H1 (cell line): ENCODE results near the gene PRRT1B. TPM values are rescaled to one million over a fixed set of nuclear protein-coding genes. Genes with fewer than 3 reads are reported as not detected.

Experiments
- CTCF ChIA-PET: fragments of 300-600 bp; sonication (Branson Sonifier 250); formaldehyde crosslinking; loops from one replicate; lab custom pipeline; 2021; ENCODE audit not compliant: partially characterized antibody; lab: Charles Lee
- POLR2A ChIA-PET: fragments of 300-600 bp; sonication (Branson Sonifier 250); formaldehyde crosslinking; loops from one replicate; lab custom pipeline; 2021; ENCODE audit warnings: inconsistent platforms; ENCODE audit not compliant: partially characterized antibody; lab: Charles Lee
- DNase-seq, 2 experiments: peaks; one replicate each; pipeline versions ENCODE4 v3.0.0 to v3.0.0-alpha.2; 2010 to 2022; ENCODE audit warnings: low spot score in 2 of 2, low read depth in 1 of 2, mixed read lengths in 1 of 2
- FAIRE-seq: peaks from 2 replicates; lab custom pipeline; 2011; peaks lifted over from hg19 to GRCh38; lab: Jason Lieb, UNC
- H2AFZ ChIP-seq: 2 replicates; pipeline ENCODE4 v1.8.1; 2012; ENCODE audit warnings: low read length, inconsistent platforms
- H2AK5ac ChIP-seq: 2 replicates; pipeline ENCODE4 v1.6.1; 2013; ENCODE audit warnings: low read depth, low read length
- H2BK120ac ChIP-seq: replicated peaks from 2 replicates; pipeline ENCODE3; 2013; ENCODE audit warnings: low read depth, low read length, inconsistent platforms
- H2BK12ac ChIP-seq: 2 replicates; pipeline ENCODE4 v1.6.1; 2013; ENCODE audit warnings: low read depth, low read length
- H2BK15ac ChIP-seq: 2 replicates; pipeline ENCODE4 v1.6.1; 2013; ENCODE audit warnings: low read length
- H2BK20ac ChIP-seq: 2 replicates; pipeline ENCODE4 v1.6.1; 2013; ENCODE audit warnings: low read length
- H2BK5ac ChIP-seq: 2 replicates; pipeline ENCODE4 v1.6.1; 2013; ENCODE audit warnings: low read depth, low read length
- H3K14ac ChIP-seq: 2 replicates; pipeline ENCODE4 v1.6.1; 2013; ENCODE audit warnings: inconsistent platforms; ENCODE audit not compliant: insufficient read length
- H3K18ac ChIP-seq: 2 replicates; pipeline ENCODE4 v1.6.1; 2013; ENCODE audit warnings: low read length; ENCODE audit errors: extremely low read depth
- H3K23ac ChIP-seq: 2 replicates; pipeline ENCODE4 v1.6.1; 2013; ENCODE audit warnings: inconsistent platforms; ENCODE audit not compliant: insufficient read length
- H3K23me2 ChIP-seq: 2 replicates; pipeline ENCODE4 v1.6.1; 2013; ENCODE audit warnings: low read depth, low read length
- H3K27ac ChIP-seq: 2 replicates; pipeline ENCODE4 v1.6.1; 2011; ENCODE audit warnings: low read depth, low read length, inconsistent platforms
- H3K27me3 ChIP-seq, 4 experiments: replicated peaks in 1 of 4; 1 replicate in 1 of 4; 2 replicates in 3 of 4; pipeline versions ENCODE4 v1.6.1 to v1.8.1; 2011 to 2013; ENCODE audit warnings: low read length in 3 of 4, mild to moderate bottlenecking in 3 of 4, inconsistent platforms in 2 of 4, mixed read lengths in 2 of 4, moderate library complexity in 1 of 4; ENCODE audit not compliant: control insufficient read depth in 3 of 4, insufficient read depth in 3 of 4; ENCODE audit errors: extremely low read depth in 1 of 4
- H3K36me3 ChIP-seq, 4 experiments: 2 replicates each; pipeline versions ENCODE4 v1.6.1 to v1.8.1; 2011 to 2013; ENCODE audit warnings: mild to moderate bottlenecking in 4 of 4, low read length in 3 of 4, moderate library complexity in 2 of 4, control low read depth in 1 of 4, inconsistent platforms in 1 of 4; ENCODE audit not compliant: insufficient read depth in 4 of 4, control insufficient read depth in 2 of 4
- H3K4ac ChIP-seq: replicated peaks from 2 replicates; pipeline ENCODE3; 2013; ENCODE audit warnings: low read length, low read depth, mixed read lengths, inconsistent platforms; ENCODE audit not compliant: insufficient read length
- H3K4me1 ChIP-seq, 4 experiments: replicated peaks in 1 of 4; 1 replicate in 1 of 4; 2 replicates in 3 of 4; pipeline versions ENCODE4 v1.6.1 to v1.8.1; 2011 to 2013; ENCODE audit warnings: low read length in 3 of 4, inconsistent platforms in 2 of 4, mixed read lengths in 1 of 4; ENCODE audit not compliant: insufficient read depth in 4 of 4, control insufficient read depth in 3 of 4
- H3K4me2 ChIP-seq, 2 experiments: 2 replicates each; pipeline versions ENCODE4 v1.6.1 to v1.8.1; 2011 to 2013; ENCODE audit warnings: low read depth in 2 of 2, low read length in 2 of 2, control low read depth in 1 of 2, inconsistent platforms in 1 of 2, mild to moderate bottlenecking in 1 of 2; ENCODE audit not compliant: insufficient read depth in 1 of 2
- H3K4me3 ChIP-seq, 4 experiments: fragments of 200-600, 300-600 bp in 1 of 4; sonication (generic), shearing (Covaris generic), sonication (Bioruptor Twin) in 1 of 4; 2 replicates each; pipeline versions ENCODE4 v1.5.1 to v1.8.1; 2011 to 2016; ENCODE audit warnings: low read length in 4 of 4, low read depth in 3 of 4, control low read depth in 2 of 4, inconsistent platforms in 2 of 4, mild to moderate bottlenecking in 2 of 4, mixed read lengths in 1 of 4, moderate library complexity in 1 of 4; ENCODE audit not compliant: insufficient read depth in 2 of 4; ENCODE audit errors: extremely low read depth in 1 of 4
- H3K56ac ChIP-seq: replicated peaks from 2 replicates; pipeline ENCODE3; 2013; ENCODE audit warnings: low read depth, mild to moderate bottlenecking, mixed read lengths, low read length, inconsistent platforms; ENCODE audit not compliant: insufficient read length
- H3K79me1 ChIP-seq: 2 replicates; pipeline ENCODE4 v1.6.1; 2013; ENCODE audit warnings: low read depth, low read length, control low read depth
- H3K79me2 ChIP-seq, 2 experiments: 2 replicates each; pipeline versions ENCODE4 v1.6.1 to v1.8.1; 2012 to 2013; ENCODE audit warnings: low read length in 2 of 2, mild to moderate bottlenecking in 2 of 2, inconsistent platforms in 1 of 2; ENCODE audit not compliant: insufficient read depth in 2 of 2, control insufficient read depth in 1 of 2
- H3K9ac ChIP-seq, 4 experiments: replicated peaks in 1 of 4; 1 replicate in 1 of 4; 2 replicates in 3 of 4; pipeline versions ENCODE4 v1.6.1 to v1.8.1; 2011 to 2013; ENCODE audit warnings: low read depth in 3 of 4, low read length in 3 of 4, control low read depth in 2 of 4, mild to moderate bottlenecking in 2 of 4, moderate library complexity in 2 of 4, inconsistent platforms in 1 of 4; ENCODE audit errors: extremely low read depth in 1 of 4
- H3K9me3 ChIP-seq, 2 experiments: 2 replicates each; pipeline versions ENCODE4 v1.6.1 to v1.8.1; 2012 to 2013; ENCODE audit warnings: mild to moderate bottlenecking in 2 of 2, moderate library complexity in 2 of 2, control low read depth in 1 of 2, inconsistent platforms in 1 of 2, low read depth in 1 of 2, low read length in 1 of 2, mixed read lengths in 1 of 2; ENCODE audit not compliant: insufficient read depth in 2 of 2
- H4K20me1 ChIP-seq, 2 experiments: replicated peaks in 1 of 2; 2 replicates each; pipeline versions ENCODE3 to v1.8.1; 2011 to 2013; ENCODE audit warnings: inconsistent platforms in 2 of 2, low read length in 2 of 2, mild to moderate bottlenecking in 1 of 2; ENCODE audit not compliant: insufficient read depth in 2 of 2, control insufficient read depth in 1 of 2
- H4K5ac ChIP-seq: 2 replicates; pipeline ENCODE4 v1.6.1; 2013; ENCODE audit warnings: low read length, low read depth, mixed read lengths, inconsistent platforms; ENCODE audit not compliant: insufficient read length
- H4K8ac ChIP-seq: 2 replicates; pipeline ENCODE4 v1.8.0; 2013; ENCODE audit warnings: mild to moderate bottlenecking, moderate library complexity, low read length, inconsistent platforms; ENCODE audit not compliant: insufficient read depth; ENCODE audit errors: extremely low read depth
- H4K91ac ChIP-seq: replicated peaks from 2 replicates; pipeline ENCODE3; 2013; ENCODE audit warnings: low read length, mixed read lengths, inconsistent platforms; ENCODE audit not compliant: insufficient read length
- HDAC2 ChIP-seq, 2 experiments: fragments of 300-600 bp in 1 of 2; sonication (generic) in 1 of 2; IDR thresholded peaks; 2 replicates each; pipeline ENCODE4 v1.6.1; 2011 to 2012; ENCODE audit warnings: low read depth in 2 of 2, low read length in 2 of 2, mild to moderate bottlenecking in 2 of 2, moderate library complexity in 2 of 2, borderline replicate concordance in 1 of 2, inconsistent platforms in 1 of 2
- KDM4A ChIP-seq: IDR thresholded peaks from one replicate; pipeline ENCODE4 v1.7.1; 2012; ENCODE audit warnings: low read depth, mild to moderate bottlenecking, moderate library complexity, low read length, inconsistent platforms; ENCODE audit not compliant: severe bottlenecking
- MAFK ChIP-seq: IDR thresholded peaks from 2 replicates; pipeline ENCODE4 v1.6.1; 2012; ENCODE audit warnings: low read depth, mild to moderate bottlenecking, improper control_type of control experiment, low read length
- RAD21 ChIP-seq, 2 experiments: IDR thresholded peaks in 1 of 2; conservative IDR thresholded peaks in 1 of 2; 2 replicates each; pipeline ENCODE4 v1.6.1; 2011; ENCODE audit warnings: low read depth in 2 of 2, low read length in 2 of 2, improper control_type of control experiment in 1 of 2, inconsistent platforms in 1 of 2, mild to moderate bottlenecking in 1 of 2, moderate library complexity in 1 of 2
- RFX5 ChIP-seq: IDR thresholded peaks from 2 replicates; pipeline ENCODE4 v1.6.1; 2011; ENCODE audit warnings: low read depth, low read length, improper control_type of control experiment, borderline replicate concordance
- SRF ChIP-seq: IDR thresholded peaks from 2 replicates; pipeline ENCODE4 v1.6.1; 2011; ENCODE audit warnings: mild to moderate bottlenecking, low read depth, low read length, moderate library complexity
- USF2 ChIP-seq: IDR thresholded peaks from 2 replicates; pipeline ENCODE4 v1.6.1; 2011; ENCODE audit warnings: low read length, improper control_type of control experiment
- WGBS, 2 experiments: shearing (Covaris generic) in 1 of 2; methylation state at CpG; one replicate each; pipeline versions ENCODE4 v1.1.6 to v1.1.7; 2013 to 2015; ENCODE audit warnings: low lambda C conversion rate in 2 of 2, mixed read lengths in 2 of 2, inconsistent platforms in 1 of 2, low coverage in 1 of 2, missing lambda C conversion rate in 1 of 2; ENCODE audit not compliant: insufficient replicate concordance in 2 of 2, insufficient coverage in 1 of 2, insufficient read length in 1 of 2; ENCODE audit errors: extremely low coverage in 1 of 2, missing lambda C conversion rate in 1 of 2; 5-methylcytosine and 5-hydroxymethylcytosine counted together
- polyA plus RNA-seq, 7 experiments: library from polyadenylated mRNA; depleted of rRNA in 3 of 7; stranded (reverse) in 5 of 7; unstranded in 2 of 7; fragments of >200 nt in 5 of 7; fragments of 200-250 nt in 2 of 7; gene quantifications; 1 replicate in 5 of 7; 2 replicates in 1 of 7; 4 replicates in 1 of 7; pipeline versions ENCODE4 v1.2.1 to v1.2.3, GENCODE V29; 2011 to 2013; ENCODE audit warnings: missing spikeins in 2 of 7, mixed read lengths in 2 of 7
- total RNA-seq: library from RNA; stranded (reverse); fragmentation: NEBNext Ultra II Directional; extraction: Animal tissue kit (Norgen Biotek cat#: 25700); gene quantifications from 2 replicates; pipeline ENCODE4 v1.2.1, GENCODE V29; 2021

Gene PRRT1B
- total and polyA plus RNA-seq, 2 of the 8 experiments (the other 6 are each of a cell fraction or from before 2014, with no cell fraction given), result 0.30 to 1.2 TPM

GRCh38 chr9:131546336-131547084 lies 1.2 kb downstream of the PRRT1B start:
- Histone ChIP-seq H4K5ac (no peak overlapping the region), H3K9me3 (peaks cover 16 to 25% of the 10 kb centered on the region in 2 experiments), H4K91ac (no peak overlapping the region), H2BK20ac (no peak overlapping the region), H4K20me1 (no peaks in the 10 kb centered on the region), H2BK12ac (no peak overlapping the region), H2BK5ac (no peak overlapping the region), H3K18ac (no peak overlapping the region; the same call in 1 of the 2 replicates), H3K4me2 (peak overlapping the region; percentile 77 to 98), H3K4ac (no peak overlapping the region), H3K4me3 (peak overlapping the region; percentile 36 to 68 (median 44)), H3K4me1 (peaks cover 0 to 4% (median 3%) of the 10 kb centered on the region in 4 experiments; a peak in 3 of 7 replicates), H3K23me2 (peaks cover 3% of the 10 kb centered on the region; the same call in 1 of the 2 replicates), H2AK5ac (no peak overlapping the region), H3K23ac (no peak overlapping the region), H3K14ac (no peak overlapping the region), H3K9ac (no peak overlapping the region), H3K36me3 (no peaks in the 10 kb centered on the region), H3K27me3 (peaks cover 17 to 42% (median 33%) of the 10 kb centered on the region in 4 experiments), H2BK15ac (no peak overlapping the region), H2AFZ (no peak overlapping the region; the same call in 1 of the 2 replicates), H3K79me2 (no peaks in the 10 kb centered on the region), H3K79me1 (no peaks in the 10 kb centered on the region), H4K8ac (0 out of 2 replicates have a peak overlapping the region, but pooled peaks have one; percentile 51), H3K27ac (no peak overlapping the region), H3K56ac (no peak overlapping the region), H2BK120ac (no peak overlapping the region)
- FAIRE-seq (no peak), DNase-seq (peak in 1 of 2 experiments; percentile 70)
- POLR2A ChIA-PET, result interaction anchor here (0.5 to 1.8 kb wide), 8 partner anchors 9 to 213 kb away, joined by 3 to 4 read pairs (median 3); partner anchors contain the start of genes POMT1 and UCK1
- CTCF ChIA-PET, result interaction anchor here (0.8 to 2.2 kb wide), 5 partner anchors 10 to 210 kb away, joined by 3 to 10 read pairs (median 3); no protein-coding TSS in a partner anchor
- 12% methylated on average over 37 of the region's 49 CpGs; no CpG with 5 or more reads in 1 of the 2 experiments for WGBS, 2 experiments
- TF ChIP-seq MAFK, result no peak
- no peak for TF ChIP-seq RFX5
- 0 out of 4 replicates have a peak, but pooled peaks of 1 of the 2 experiments have one; percentile 17 for TF ChIP-seq HDAC2 (IDR thresholded peaks at IDR 0.05; ENCODE audit: borderline replicate concordance in 1 of 2, low read depth in 2 of 2, low read length in 2 of 2)
- TF ChIP-seq KDM4A, result peak; percentile 5
- peak in 1 of 2 experiments; percentile 11; a peak in 1 of 4 replicates for TF ChIP-seq RAD21 (IDR thresholded peaks at IDR 0.05 in 1 of 2, conservative IDR thresholded peaks at IDR 0.05 in 1 of 2; ENCODE audit: low read depth in 2 of 2, low read length in 2 of 2)
- TF ChIP-seq SRF, result no peak
- TF ChIP-seq USF2, result no peak
